Renal pelvis (tissue), 4 donors: Measurements from ENCODE around the gene CDC14B. TPM values are rescaled to one million over a fixed set of nuclear protein-coding genes. Genes with fewer than 3 reads are reported as not detected.

Experiments used
- DNase-seq: peaks from one replicate; pipeline ENCODE4 v3.0.0-alpha.2; 2013
- polyA plus RNA-seq, 3 donors: library from polyadenylated mRNA; unstranded; fragments of 120-200 nt; gene quantifications; one replicate each; pipeline ENCODE4 v1.2.1, GENCODE V29; 2013; ENCODE audit not compliant: insufficient read length in 3 of 3

The CDC14B gene
- polyA plus RNA-seq, 3 donors = 22.7 to 28.7 (median 27.9) TPM

GRCh38 chr9:96490534-96491078 is 129.0 kb downstream of the CDC14B start:
- DNase-seq = no peak

- no peak for DNase-seq
Observed at GRCh38 chr9:96489482-96489979, 130.1 kb downstream of the CDC14B start.

DNA sequence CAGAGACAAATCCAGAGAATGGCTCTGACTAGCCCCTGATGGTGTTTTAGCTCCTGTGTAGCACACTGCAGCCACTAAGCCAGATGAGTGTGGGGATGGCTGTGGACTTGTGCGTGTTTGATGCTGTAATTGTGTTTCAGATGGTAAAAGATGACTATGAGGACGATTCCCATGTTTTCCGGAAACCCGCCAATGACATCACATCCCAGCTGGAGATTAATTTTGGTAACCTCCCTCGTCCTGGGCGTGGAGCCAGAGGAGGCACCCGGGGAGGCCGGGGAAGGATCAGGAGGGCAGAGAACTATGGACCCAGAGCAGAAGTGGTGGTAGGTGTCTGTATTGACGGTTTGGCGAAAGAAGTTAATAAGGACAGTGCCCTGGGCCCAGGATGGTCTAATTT is 131.7 kb downstream of the CDC14B start:
- DNase-seq = no peak

DNA sequence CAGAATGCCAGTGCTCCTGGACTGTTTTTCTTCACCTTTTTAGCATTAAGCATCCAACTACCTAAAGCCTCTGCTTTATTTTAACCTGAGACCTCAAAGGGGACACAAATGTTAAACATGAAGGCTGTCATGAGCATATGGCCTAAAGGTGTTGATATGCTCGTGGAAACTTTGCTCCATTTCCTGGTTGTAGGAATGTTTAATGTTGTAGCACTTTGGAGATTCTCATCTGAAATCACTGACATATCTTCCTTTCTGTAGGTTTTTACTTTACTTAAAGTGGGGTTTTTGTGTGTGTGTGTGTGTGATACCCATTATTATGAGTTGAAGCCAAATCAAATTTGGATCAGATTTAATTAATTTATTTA is 132.6 kb downstream of the CDC14B start:
- no peak for DNase-seq

DNA sequence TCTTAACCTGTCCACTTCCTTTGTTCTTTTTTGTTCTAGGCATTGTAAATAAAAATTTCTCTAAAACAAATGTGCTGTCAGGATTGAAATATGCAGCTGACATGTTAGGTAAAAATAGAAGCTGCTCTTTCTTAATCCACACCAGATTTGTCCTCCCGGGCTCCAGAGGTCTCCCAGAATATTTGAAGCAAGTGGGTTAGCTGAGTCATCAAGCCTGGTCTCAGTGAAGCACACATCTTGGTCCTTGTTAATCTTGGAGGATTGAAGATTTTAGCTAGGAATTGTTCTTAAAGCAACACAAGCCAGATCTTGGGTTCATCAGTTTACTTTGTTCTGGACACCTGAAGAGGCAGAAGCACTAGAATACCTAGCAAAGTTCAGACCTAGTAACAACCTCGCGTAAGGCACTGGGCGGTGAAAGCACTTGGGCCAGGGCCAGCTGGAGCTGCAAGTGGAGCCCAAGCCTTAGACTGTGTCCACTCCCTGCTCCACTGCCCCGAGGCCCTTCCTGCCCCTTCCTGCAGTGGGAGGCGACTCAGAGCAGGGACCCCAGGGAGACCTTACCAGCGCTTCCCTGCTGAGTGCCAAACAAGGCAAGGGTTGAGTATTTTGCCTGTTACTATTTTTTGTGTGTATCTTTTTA is 133.1 kb downstream of the CDC14B start:
- DNase-seq = no peak

DNA sequence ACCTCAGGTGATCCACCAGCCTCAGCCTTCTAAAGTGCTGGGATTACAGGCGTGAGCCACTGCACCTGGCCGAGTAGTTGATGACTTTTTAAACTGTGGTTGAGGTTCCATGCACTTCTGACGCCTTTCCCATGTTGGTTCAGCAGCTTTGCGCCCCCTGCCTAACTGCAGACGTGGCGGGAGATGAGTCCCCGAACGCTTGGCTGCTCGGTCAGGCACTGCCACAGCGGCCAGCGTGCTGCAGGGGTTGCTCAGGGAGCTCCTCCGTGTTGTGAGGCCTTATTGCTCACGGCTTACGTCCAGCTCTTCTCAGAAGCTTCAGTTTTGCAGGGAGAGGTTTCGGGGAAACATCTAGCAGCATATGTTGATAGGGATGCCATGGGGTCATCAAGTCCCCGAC is 134.4 kb downstream of the CDC14B start:
- DNase-seq = no peak

GRCh38 chr9:96484521-96484931 is 135.1 kb downstream of the CDC14B start:
- no peak for DNase-seq

- DNase-seq = no peak
Observed at GRCh38 chr9:96483733-96484390, 135.8 kb downstream of the CDC14B start.

- DNase-seq = no peak
Observed at GRCh38 chr9:96483197-96483596, 136.4 kb downstream of the CDC14B start.

DNA sequence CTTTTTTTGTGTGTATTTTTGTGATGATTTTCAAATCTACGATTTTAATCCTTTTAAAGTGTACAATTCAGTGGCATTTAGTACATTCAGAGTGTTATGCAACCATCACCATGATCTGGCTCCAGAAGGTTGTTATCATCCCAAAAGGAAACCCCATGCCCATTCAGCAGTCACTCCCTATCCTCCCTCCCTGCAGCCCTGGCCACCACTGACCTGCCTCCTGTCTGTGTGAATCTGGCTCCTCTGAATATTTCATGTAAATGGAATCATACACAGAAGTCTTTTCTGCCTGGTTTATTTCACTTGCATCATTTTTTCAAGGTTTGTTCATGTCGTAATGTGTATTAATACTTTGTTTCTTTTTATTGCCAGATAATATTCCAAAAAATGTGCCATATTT is 137.2 kb downstream of the CDC14B start:
- no peak for DNase-seq

GRCh38 chr9:96480736-96481135 is 138.9 kb downstream of the CDC14B start:
- DNase-seq = no peak

GRCh38 chr9:96478829-96479371 is 140.7 kb downstream of the CDC14B start:
- DNase-seq = no peak

DNA sequence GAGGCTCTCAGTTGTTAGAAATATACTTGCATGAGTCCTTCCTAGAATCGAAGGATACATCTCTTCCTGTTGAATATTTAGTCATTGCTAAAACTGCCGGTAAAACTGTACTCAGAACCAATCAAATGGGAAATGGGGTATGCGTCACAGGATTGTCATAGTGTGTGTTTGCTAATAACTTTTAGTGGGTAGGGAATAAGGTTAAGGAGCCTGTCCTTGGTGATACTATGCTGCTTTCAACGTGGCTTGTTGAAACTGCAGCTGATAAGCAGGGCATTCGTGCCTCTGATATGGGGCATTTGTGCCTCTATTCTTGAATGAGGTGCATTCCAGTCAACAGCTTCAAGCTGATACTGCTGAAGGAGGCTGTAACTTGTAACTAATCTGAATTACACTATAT is 143.1 kb downstream of the CDC14B start:
- DNase-seq = no peak

DNA sequence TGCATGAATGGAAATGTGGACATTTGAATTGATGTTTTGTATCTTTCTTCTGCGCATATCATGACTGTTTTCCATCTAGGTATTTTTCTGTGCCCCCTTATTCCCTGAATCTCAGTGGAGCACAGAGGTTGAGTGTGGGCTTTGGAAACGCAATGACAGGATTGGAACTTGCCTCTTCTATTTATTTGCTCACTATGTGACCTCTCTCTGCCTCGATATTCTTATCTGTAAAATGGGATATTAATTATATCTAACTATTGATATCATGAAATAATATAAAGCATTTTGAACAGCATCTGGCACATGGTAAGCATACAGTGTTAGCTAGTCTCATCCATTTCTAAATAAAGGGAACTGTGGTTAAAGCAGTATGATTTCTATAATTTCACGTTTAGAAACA is 143.6 kb downstream of the CDC14B start:
- DNase-seq = no peak

DNA sequence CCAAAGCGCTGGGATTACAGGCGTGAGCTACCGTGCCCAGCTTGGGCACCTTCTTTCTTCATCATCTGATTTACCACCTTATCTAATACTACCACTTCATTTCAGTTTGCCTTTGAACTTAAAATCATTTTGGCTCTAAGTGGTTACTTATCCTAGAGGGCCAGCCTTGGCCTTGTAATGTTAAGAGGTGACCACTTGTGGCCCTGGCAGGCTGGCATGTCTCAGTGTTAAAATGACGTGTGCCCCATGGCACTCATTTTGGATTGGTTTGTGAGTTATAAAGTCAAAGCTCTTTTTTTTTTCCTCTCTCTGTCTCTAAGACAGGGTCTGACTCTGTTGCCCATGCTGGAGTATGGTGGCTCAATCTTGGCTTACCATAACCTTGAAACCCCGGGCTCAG is 151.9 kb downstream of the CDC14B start:
- DNase-seq = no peak

GRCh38 chr9:96464426-96464825 is 155.2 kb downstream of the CDC14B start:
- no peak for DNase-seq

- peak; percentile 39 for DNase-seq
Observed at GRCh38 chr9:96462541-96462940, 157.1 kb downstream of the CDC14B start.

- DNase-seq = no peak
Observed at GRCh38 chr9:96461336-96461735, 158.3 kb downstream of the CDC14B start.

- DNase-seq = no peak
Observed at GRCh38 chr9:96460882-96461281, 158.8 kb downstream of the CDC14B start.

- no peak for DNase-seq
Observed at GRCh38 chr9:96460470-96460869, 159.2 kb downstream of the CDC14B start.

DNA sequence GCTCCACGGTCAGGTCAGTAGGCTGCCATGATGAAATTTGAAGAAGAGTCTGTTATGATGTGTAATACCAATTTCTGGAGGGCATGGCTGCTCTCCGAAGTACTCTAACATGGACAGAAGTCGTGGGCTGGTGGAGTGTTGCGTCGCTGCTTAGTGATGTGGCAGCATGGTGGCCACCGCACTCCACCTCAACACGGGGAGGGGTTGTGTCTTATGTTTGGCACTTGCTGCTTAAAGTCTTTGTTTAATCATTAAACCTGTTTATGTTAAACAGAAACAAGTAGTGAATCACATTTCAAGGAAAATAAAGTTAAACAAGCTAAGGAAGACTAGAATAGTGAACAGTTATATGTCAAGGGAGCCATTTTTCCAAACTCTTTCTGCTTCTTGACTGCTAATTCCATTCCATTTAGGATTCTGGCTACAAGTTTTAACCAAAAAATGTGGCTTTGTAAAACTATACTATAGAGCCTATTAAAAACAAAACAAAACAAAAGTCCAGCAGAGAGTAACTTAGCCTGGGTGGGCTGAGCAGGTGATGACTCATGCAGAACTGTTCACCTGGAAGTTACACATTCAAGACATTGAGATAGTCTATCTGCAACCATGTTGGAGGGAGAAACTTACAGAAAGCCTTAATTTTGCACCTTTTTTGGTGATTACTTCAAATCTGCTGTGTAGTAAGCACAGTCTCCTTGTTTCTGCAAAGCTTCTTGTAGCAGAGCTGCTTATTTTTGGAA is 160.2 kb downstream of the CDC14B start:
- DNase-seq = peak; percentile 5

DNA sequence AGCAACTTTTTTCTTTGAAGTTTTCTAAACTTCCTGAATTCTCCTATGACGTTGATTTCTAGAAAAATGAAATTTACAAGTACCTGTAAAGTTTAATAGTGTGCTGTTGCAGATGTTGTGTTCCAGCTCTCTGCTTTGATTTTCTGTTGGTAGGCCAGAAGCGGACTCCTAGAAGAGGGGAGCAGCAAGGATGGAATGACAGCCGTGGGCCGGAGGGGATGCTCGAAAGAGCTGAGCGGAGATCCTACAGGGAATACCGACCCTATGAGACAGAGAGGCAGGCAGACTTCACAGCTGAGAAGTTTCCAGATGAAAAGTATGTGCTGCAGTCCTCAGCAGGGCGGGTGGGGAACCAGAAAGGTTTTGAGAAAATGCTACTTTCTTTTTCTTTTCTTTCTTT is 161.4 kb downstream of the CDC14B start:
- DNase-seq = no peak

DNA sequence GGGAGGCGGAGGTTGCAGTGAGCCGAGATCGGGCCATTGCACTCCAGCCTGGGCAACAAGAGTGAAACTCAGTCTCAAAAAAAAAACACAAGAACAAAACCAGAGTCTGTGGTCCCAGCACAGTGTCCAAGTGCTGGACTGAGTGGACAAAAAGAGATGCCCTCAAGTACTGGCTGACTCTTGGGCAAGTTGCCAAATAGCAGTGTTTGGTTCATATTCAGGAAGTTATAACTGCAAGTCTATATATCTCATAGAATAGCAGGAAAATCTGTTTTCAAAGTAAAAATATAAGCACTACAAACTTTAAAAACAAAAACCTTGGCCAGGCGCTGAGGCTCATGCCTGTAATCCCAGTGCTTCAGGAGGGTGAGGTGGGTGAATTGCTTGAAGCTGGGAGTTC is 162.4 kb downstream of the CDC14B start:
- DNase-seq = peak; percentile 7
